ENCODE results near the gene EHD4.

DNA sequence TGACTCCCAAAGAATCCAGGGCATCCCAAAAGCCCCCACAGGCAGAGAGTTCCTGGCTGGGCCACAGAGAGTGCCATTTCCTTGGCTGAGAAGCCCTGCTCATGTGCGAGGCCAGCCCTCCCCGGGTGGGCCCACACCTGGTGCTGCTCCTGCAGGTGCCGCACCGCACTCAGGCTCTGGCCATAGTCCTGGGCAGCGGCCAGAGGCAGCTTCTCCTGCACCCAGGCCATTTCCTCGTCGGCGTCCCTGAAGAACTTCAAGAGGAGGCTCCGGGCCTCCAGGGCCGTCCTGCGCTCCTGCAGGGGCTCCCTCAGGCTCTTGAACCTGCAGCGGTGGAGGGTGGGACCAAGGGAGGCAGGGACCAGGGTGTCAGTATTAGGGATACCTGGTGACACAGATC lies 115.6 kb downstream of the EHD4 start:
- no peak for TF ChIP-seq POLR2A (IDR thresholded peaks at IDR 0.05)
- no peak for TF ChIP-seq CTCF (IDR thresholded peaks at IDR 0.05)
- no peak for TF ChIP-seq EP300 (IDR thresholded peaks at IDR 0.05)

All from ovary (tissue), 3 donors.